Ascending aorta (tissue), 2 donors: ENCODE results near the gene MGLL. TPM values are rescaled to one million over a fixed set of nuclear protein-coding genes. Genes with fewer than 3 reads are reported as not detected.
A peak's percentile ranks its signal among the peaks of the same experiment; 100 is the strongest.

Experiments
- DNase-seq, 2 donors: peaks; one replicate each; pipeline ENCODE4 v3.0.0-alpha.2; 2019; ENCODE audit warnings: low spot score in 2 of 2
- H3K27ac ChIP-seq, 2 donors: fragments of 200-600 bp; sonication (generic); one replicate each; pipeline ENCODE4 v1.5.1; 2016 to 2017; ENCODE audit warnings: mild to moderate bottlenecking in 1 of 2
- H3K27me3 ChIP-seq: fragments of 200-600 bp; sonication (generic); one replicate; pipeline ENCODE4 v1.5.1; 2017
- H3K36me3 ChIP-seq, 2 donors: fragments of 200-600 bp; sonication (generic); one replicate each; pipeline ENCODE4 v1.5.1; 2016
- H3K4me1 ChIP-seq, 2 donors: fragments of 200-600 bp; sonication (generic); one replicate each; pipeline ENCODE4 v1.5.1; 2016 to 2017; ENCODE audit warnings: mild to moderate bottlenecking in 1 of 2
- H3K4me3 ChIP-seq, 2 donors: fragments of 200-600 bp; sonication (generic); one replicate each; pipeline ENCODE4 v1.5.1; 2016 to 2017; ENCODE audit warnings: mild to moderate bottlenecking in 1 of 2
- H3K9me3 ChIP-seq, 2 donors: fragments of 200-600 bp; sonication (generic); one replicate each; pipeline ENCODE4 v1.5.1; 2016
- CTCF ChIP-seq, 3 experiments: fragments of 200-600 bp in 2 of 3; fragments of 450-650 bp in 1 of 3; sonication (generic) in 2 of 3; IDR thresholded peaks; one replicate each; pipeline ENCODE4 v1.5.1; 2016 to 2019; ENCODE audit warnings: antibody characterized with exemption in 3 of 3, mild to moderate bottlenecking in 1 of 3, moderate library complexity in 1 of 3
- intact Hi-C: fragments of 100-400 bp; cut with DNase I; formaldehyde crosslinking; loops from one replicate; pipeline ENCODE4 v1.15.1; 2023
- total RNA-seq: library from RNA; depleted of rRNA; stranded (reverse); fragments of >200 nt; gene quantifications from one replicate; pipeline ENCODE4 v1.1.0, GENCODE V29; 2016

Gene MGLL
- total RNA-seq, 1 donor from 2014 or later, result 101 TPM

GRCh38 chr3:127726894-127727293 lies 95.4 kb downstream of the MGLL start:
- H3K36me3 ChIP-seq, result no peaks in the 10 kb centered on the region
- TF ChIP-seq CTCF (IDR thresholded peaks at IDR 0.05), result no peak
- intact Hi-C loops, result no loop called here

GRCh38 chr3:127723011-127723567 lies 99.2 kb downstream of the MGLL start:
- Histone ChIP-seq H3K27me3 (no peaks in the 10 kb centered on the region), H3K4me3 (no peak overlapping the region), H3K4me1 (peaks cover 0 to 6% of the 10 kb centered on the region in 2 donors), H3K36me3 (peaks cover 0 to 4% of the 10 kb centered on the region in 2 donors), H3K27ac (no peak overlapping the region), H3K9me3 (no peaks in the 10 kb centered on the region)
- no peak for TF ChIP-seq CTCF (IDR thresholded peaks at IDR 0.05)
- DNase-seq, result no peak
- intact Hi-C loops, result no loop called here

More at GRCh38 chr3:127726894-127727293, 95.4 kb downstream of the MGLL start:
- no peak for DNase-seq
- H3K4me3 ChIP-seq, result no peak overlapping the region
- H3K9me3 ChIP-seq, result no peaks in the 10 kb centered on the region
- H3K4me1 ChIP-seq, result peaks cover 5 to 6% of the 10 kb centered on the region in 2 donors
- H3K27me3 ChIP-seq, result no peaks in the 10 kb centered on the region
- no peak overlapping the region for H3K27ac ChIP-seq

GRCh38 chr3:127722091-127722784 lies 100.1 kb downstream of the MGLL start:
- no peak for DNase-seq
- intact Hi-C loops, result no loop called here
- H3K27me3 ChIP-seq, result no peaks in the 10 kb centered on the region
- H3K27ac ChIP-seq, result peak overlapping the region in 1 of 2 donors; percentile 11
- H3K4me3 ChIP-seq, result no peak overlapping the region
- no peaks in the 10 kb centered on the region for H3K9me3 ChIP-seq
- no peak for TF ChIP-seq CTCF (IDR thresholded peaks at IDR 0.05)
- peaks cover 0 to 4% of the 10 kb centered on the region in 2 donors for H3K36me3 ChIP-seq
- peaks cover 0 to 6% of the 10 kb centered on the region in 2 donors for H3K4me1 ChIP-seq

GRCh38 chr3:127720985-127721935 lies 101.1 kb downstream of the MGLL start:
- no peak for TF ChIP-seq CTCF (IDR thresholded peaks at IDR 0.05)
- H3K27me3 ChIP-seq, result no peaks in the 10 kb centered on the region
- H3K27ac ChIP-seq, result no peak overlapping the region
- H3K36me3 ChIP-seq, result peaks cover 0 to 4% of the 10 kb centered on the region in 2 donors
- DNase-seq, result no peak
- no peak overlapping the region for H3K4me3 ChIP-seq
- no peaks in the 10 kb centered on the region for H3K9me3 ChIP-seq
- H3K4me1 ChIP-seq, result peaks cover 0 to 6% of the 10 kb centered on the region in 2 donors
- intact Hi-C loops, result no loop called here

DNA sequence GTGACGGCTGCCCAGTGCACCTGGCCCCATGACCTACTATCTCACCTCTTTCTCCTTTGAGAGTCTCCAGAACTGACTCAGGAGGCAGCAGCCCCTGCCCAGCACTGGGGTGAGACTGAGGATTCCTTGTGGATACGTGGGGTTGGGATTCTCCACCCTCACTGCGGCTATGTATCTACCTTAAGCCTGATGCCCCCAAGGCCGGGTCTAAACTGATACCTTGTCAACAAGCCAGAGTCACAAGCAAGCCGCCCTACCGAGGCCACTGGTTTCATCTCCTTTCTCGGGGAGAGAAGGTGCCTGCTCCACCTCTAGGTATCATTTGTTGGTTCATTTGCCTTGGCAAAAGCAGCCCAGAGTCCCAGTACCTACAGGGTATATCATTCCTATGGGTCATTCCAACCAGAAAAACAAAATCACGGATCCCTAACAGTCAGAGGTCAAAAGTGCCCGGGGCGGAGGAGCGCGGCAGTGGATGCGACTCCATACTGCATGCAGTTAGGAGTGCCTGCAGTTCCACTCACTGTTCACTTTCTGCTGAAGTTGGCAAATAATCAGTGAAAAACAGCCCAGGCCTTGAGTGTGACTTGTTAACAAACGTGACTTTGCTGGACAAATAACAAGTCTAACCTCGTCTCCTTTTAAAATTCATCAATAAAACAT lies 102.0 kb downstream of the MGLL start:
- no peak for TF ChIP-seq CTCF (IDR thresholded peaks at IDR 0.05)
- intact Hi-C loops, result no loop called here
- H3K36me3 ChIP-seq, result peaks cover 0 to 4% of the 10 kb centered on the region in 2 donors
- H3K4me3 ChIP-seq, result no peak overlapping the region
- H3K27ac ChIP-seq, result no peak overlapping the region
- H3K4me1 ChIP-seq, result peaks cover 3 to 6% of the 10 kb centered on the region in 2 donors
- H3K9me3 ChIP-seq, result no peaks in the 10 kb centered on the region
- no peaks in the 10 kb centered on the region for H3K27me3 ChIP-seq
- no peak for DNase-seq
